ENCODE measurements around the gene RDH16.

DNA sequence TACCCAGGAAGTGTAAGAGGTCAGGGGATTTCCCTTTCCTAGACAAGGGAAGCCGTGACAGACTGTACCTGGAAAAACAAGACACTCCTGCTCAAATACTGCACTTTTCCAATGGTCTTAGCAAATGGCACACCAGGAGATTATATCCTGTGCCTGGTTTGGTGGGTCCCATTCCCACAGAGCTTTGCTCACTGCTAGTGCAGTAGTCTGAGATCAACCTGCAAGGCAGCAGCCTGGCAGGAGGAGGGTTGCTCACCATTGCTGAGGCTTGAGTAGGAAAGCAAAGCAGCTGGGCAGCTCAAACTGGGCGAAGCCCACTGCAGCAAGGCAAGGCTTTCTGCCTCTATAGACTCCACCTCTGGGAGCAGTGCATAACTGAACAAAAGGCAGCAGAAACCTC, 1.0 kb upstream of the RDH16 start:
- TF ChIP-seq POLR2A (IDR thresholded peaks at IDR 0.05; ENCODE audit: low read length) = no peak
- no peak for TF ChIP-seq FOSL2 (IDR thresholded peaks at IDR 0.05)
- no peak for TF ChIP-seq FOSL2 (CRISPR knock-in tag; IDR thresholded peaks at IDR 0.05)
- TF ChIP-seq, protein P1, sequence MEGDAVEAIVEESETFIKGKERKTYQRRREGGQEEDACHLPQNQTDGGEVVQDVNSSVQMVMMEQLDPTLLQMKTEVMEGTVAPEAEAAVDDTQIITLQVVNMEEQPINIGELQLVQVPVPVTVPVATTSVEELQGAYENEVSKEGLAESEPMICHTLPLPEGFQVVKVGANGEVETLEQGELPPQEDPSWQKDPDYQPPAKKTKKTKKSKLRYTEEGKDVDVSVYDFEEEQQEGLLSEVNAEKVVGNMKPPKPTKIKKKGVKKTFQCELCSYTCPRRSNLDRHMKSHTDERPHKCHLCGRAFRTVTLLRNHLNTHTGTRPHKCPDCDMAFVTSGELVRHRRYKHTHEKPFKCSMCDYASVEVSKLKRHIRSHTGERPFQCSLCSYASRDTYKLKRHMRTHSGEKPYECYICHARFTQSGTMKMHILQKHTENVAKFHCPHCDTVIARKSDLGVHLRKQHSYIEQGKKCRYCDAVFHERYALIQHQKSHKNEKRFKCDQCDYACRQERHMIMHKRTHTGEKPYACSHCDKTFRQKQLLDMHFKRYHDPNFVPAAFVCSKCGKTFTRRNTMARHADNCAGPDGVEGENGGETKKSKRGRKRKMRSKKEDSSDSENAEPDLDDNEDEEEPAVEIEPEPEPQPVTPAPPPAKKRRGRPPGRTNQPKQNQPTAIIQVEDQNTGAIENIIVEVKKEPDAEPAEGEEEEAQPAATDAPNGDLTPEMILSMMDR (IDR thresholded peaks at IDR 0.05) = no peak

Data from A549 (cell line).